Mammary epithelial cell (primary cell): ENCODE results near the gene UPK3BL1.
"Not testable (repeated sequence)": the region's sequence is repeated elsewhere in the genome, so short reads cannot be mapped to it uniquely, and the experiment has no call there.

Experiments
- EZH2 ChIP-seq: IDR thresholded peaks from 2 replicates; pipeline ENCODE4 v1.6.1; 2012; ENCODE audit warnings: low read length, inconsistent platforms, borderline replicate concordance
- TF ChIP-seq, protein P1 (sequence below), 2 donors: IDR thresholded peaks in 1 of 2; conservative IDR thresholded peaks in 1 of 2; 2 replicates each; pipeline ENCODE4 v1.5.1; 2011 to 2012; ENCODE audit warnings: inconsistent platforms in 2 of 2, low read length in 2 of 2, mild to moderate bottlenecking in 2 of 2, control low read depth in 1 of 2, low read depth in 1 of 2; ENCODE audit not compliant: insufficient read depth in 1 of 2; ENCODE audit errors: extremely low read depth in 1 of 2

DNA sequence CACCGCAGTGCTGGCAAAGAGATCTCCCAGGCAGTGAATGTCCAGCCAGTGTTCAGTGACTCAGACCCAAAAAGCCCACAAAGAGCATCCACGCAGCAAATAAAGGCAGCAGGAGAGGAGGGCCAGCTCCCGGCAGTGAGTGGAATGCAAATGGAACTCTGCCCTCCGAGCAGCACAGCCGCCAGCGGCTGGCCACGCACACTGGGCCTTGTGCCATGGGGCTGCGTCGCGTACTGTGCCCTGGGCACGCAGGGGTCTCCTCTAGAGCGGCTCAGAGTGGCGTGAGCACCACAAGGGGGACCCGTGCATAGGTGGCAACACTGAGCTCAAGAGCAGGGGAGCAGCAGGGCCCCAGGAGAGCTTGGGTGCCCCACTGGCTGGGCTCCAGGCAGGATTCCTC lies 24.9 kb upstream of the UPK3BL1 start:
- TF ChIP-seq, protein P1, sequence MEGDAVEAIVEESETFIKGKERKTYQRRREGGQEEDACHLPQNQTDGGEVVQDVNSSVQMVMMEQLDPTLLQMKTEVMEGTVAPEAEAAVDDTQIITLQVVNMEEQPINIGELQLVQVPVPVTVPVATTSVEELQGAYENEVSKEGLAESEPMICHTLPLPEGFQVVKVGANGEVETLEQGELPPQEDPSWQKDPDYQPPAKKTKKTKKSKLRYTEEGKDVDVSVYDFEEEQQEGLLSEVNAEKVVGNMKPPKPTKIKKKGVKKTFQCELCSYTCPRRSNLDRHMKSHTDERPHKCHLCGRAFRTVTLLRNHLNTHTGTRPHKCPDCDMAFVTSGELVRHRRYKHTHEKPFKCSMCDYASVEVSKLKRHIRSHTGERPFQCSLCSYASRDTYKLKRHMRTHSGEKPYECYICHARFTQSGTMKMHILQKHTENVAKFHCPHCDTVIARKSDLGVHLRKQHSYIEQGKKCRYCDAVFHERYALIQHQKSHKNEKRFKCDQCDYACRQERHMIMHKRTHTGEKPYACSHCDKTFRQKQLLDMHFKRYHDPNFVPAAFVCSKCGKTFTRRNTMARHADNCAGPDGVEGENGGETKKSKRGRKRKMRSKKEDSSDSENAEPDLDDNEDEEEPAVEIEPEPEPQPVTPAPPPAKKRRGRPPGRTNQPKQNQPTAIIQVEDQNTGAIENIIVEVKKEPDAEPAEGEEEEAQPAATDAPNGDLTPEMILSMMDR (conservative IDR thresholded peaks at IDR 0.05 in 1 of 2, IDR thresholded peaks at IDR 0.05 in 1 of 2; ENCODE audit: extremely low read depth in 1 of 2, insufficient read depth in 1 of 2, low read depth in 1 of 2, low read length in 2 of 2), result not testable (repeated sequence)
- not testable (repeated sequence) for TF ChIP-seq EZH2
